GM21825 (cell line): ENCODE results near the gene CELSR1.
A peak's percentile ranks its signal among the peaks of the same experiment; 100 is the strongest.
"Not testable (repeated sequence)": the region's sequence is repeated elsewhere in the genome, so short reads cannot be mapped to it uniquely, and the experiment has no call there.

ENCODE experiments used
- ATAC-seq: cut with Tn5 transposase; IDR thresholded peaks from one replicate; pipeline ENCODE4 v1.9.1; 2021; ENCODE audit warnings: mild to moderate bottlenecking, moderate library complexity; ENCODE audit not compliant: unreplicated experiment

CELSR1 gene

GRCh38 chr22:46335201-46336118 is 202.0 kb downstream of the CELSR1 start, which contains the start of gene TRMU:
Gene TRMU (plus strand): TSS chr22:46335714. CDS start chr22:46335765, 51 bp downstream.
- peak; percentile 78 for ATAC-seq

DNA sequence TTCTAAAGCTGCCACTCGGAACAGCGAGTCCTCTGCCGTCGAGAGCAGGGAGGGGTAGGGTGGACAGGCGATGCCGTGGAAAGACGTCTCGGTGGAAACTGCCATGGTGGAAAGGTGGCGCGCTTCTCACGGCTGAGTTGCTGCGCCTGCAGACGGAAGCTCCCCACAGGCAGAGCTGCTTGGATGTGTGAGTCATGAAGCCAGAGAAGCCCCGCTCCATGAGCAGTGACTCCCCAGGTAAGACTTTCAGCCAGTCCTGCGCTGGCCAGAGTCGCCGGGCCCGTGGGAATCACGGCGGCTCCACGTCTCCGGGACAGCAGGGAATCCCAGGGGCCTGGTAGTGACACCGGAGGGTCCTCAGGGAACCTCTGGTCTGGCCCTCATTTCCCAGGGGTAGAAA is 205.9 kb downstream of the CELSR1 start:
- no peak for ATAC-seq

- ATAC-seq, result no peak
Measured at GRCh38 chr22:46330426-46330825, 207.0 kb downstream of the CELSR1 start.

DNA sequence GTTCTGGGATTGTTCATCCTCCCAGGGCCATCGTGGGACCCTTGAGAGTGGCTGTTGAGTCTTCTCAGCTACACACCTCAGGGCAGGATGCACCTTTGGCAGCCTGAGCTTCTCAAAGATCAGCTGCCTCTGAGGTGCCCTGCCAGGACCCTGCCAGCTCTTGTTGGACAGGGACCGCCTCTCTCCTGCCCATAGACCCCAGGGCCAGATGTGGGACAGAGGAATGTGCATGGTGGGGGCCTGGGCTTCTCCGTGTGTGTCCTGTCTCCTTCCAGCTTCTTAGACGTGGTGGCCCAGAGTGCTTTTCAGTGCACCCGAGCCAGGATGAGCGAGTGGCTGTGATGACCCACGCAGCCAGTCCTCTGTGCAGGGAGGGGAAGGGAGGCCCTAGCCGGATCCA is 207.8 kb downstream of the CELSR1 start:
- no peak for ATAC-seq

- ATAC-seq, result no peak
Measured at GRCh38 chr22:46328797-46329196, 208.6 kb downstream of the CELSR1 start.

- no peak for ATAC-seq
Measured at GRCh38 chr22:46327691-46328465, 209.5 kb downstream of the CELSR1 start.

DNA sequence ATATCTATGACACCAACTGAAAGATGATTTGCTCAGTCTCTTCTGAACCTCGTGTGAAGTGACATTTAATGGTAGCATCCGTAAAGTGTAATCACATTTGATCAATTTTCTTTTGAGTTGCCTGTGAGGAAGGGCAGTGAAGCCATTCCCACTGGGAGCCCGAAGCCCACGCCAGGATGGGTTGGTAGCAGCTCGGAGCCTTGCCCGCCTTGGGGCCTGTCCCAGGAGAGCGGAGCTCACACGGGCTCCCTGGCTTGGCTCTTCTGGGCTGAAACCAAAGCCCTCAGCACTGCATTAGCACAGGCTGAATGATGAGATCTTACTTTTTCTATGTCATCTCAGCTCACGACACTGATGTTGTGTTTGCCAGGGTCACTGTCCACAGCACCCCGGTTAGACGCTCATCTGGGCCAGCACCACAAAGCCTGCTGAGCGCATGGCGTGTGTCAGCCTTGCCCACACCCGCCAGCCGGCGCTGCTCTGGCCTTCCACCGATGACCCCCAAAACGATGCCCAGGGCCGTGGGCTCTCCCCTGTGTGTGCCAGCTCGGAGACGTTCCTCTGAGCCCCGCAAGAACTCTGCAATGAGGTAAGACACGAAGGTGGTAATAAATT is 211.2 kb downstream of the CELSR1 start:
- ATAC-seq, result no peak

DNA sequence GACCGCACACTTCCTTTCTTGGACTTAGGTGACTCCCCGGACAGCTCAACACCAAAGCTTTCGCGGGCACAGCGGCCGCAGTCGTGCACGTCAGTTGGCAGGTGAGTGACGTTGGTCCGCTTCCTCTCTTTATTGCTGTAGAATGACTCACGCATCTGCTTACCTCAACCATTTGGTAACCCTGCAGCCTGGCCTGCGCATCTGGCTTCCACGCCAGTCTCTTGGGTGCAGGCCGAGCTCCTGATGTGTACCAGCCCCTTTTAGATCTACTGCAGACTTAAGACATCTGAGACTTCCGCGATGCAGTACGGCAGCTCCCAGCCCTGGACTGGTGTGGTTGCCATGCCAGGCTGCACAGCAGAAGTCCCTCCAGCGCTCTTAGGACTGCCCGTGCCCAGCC is 214.3 kb downstream of the CELSR1 start:
- ATAC-seq, result no peak

DNA sequence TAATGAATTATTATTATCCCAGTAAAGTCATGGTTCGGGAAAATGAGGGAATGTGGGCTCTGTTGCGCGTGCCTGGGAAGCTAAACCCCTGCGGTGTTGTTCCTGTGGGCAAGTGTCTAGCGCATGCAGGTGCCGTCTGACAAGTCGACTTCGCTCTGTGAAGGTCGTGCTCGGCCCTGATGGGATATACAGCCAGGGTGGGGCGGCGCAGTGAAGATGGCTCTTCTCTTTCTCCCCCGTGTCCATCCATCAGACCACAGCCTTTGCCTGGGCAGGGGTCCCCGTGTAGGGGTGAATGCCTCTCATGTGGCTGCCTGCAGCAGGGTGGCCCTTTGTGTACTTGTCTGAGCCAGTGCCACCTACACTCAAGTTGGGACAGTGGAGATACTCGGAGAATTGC is 214.7 kb downstream of the CELSR1 start:
- ATAC-seq, result no peak

DNA sequence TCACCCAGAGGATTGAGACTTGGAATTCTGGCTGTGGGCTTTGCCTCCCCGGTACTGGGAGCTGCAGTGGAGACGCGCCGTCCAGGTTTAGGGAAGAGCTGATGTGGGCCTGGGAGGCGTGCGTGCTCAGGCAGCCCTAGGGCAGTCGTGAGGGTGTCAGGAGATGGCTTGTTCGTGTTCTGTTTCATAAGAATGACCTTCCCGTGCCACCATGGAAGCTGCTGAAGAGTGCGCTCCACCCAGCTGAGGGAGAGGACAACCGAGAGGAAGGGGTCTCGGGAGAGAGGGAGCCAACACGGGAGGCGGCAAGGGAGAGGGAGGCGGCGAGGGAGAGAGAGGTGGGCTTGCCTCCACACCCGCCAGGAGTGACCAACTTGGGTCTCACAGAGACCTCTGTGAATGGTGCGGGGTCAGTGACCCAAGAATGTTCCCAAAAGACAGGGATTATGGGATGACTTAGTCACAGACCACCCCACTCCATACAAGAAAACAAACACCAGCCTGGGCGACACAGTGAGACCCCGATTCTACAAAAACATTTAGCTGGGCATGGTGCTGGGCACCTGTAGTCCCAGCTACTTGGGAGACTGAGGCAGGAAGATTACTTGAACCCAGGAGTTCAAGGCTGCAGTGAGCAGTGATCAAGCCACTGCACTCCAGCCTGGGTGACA is 216.6 kb downstream of the CELSR1 start:
- ATAC-seq, result no peak

DNA sequence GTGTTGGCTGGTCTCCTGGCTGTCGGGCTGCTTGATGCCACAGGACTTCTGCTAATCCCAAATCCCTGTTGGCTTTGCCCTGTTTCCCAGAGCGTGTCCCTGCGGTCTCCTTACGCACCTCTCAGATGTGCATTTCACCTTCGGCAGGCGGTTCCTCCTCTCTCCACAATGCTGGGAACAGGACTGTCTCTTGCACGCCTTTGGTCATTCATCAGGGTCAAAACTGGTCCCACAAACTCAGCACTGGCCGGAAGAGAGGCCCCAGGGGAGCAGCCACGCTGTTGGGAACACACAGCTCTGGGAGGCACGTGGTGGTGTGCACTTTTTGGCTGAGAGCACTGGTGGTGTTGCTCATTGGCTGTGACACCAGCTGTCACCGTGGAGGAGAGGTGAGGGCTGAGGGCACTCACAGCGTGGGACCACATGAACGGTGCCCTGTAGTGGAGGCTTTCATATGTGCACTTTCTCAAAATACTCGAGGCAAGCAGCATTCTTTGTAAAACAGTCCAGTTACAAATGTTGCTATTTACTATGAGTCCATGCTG is 217.2 kb downstream of the CELSR1 start:
- ATAC-seq, result no peak

GRCh38 chr22:46319319-46319718 is 218.1 kb downstream of the CELSR1 start:
- ATAC-seq, result no peak

DNA sequence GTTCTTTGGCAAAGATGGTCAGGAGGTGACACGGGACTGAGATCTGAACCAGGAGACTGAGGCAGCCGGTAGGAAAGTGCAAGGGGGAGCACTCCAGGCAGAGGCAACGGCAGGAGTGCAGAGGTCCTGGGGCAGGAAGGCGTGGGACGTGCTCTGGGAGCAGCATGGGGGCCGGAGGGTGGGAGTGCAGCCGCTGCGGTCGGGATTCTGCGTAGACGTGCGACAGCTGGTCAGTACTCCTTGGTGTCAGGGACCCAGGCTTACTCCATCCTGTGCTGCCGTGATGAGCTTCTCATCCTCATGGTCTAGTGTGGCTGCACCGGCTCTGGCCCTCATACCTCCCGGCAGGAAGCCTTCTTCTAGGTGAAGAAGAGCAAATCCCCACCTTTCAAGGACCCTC is 218.8 kb downstream of the CELSR1 start:
- no peak for ATAC-seq

DNA sequence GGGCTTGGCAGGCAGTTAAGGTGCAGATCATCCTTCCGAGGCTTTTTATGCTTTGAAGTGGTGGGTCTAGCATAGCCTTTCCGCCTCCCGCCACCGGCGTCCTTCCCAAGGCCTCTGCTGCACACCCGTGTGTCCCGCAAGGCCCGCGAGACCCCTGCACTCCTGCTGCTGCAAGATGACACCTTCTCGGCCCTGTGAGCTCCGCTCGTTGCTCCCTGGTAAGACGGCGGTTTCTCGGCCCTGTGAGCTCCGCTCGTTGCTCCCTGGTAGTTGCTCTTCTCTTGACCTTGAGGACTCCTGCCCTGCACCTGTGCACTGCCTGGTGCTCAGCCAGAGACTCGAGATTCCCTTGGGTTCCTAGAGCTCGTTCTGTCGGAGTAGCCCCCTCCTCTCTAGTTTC is 219.8 kb downstream of the CELSR1 start:
- ATAC-seq, result no peak

GRCh38 chr22:46315976-46316375 is 221.4 kb downstream of the CELSR1 start:
- no peak for ATAC-seq

GRCh38 chr22:46312848-46313247 is 224.6 kb downstream of the CELSR1 start:
- not testable (repeated sequence) for ATAC-seq

GRCh38 chr22:46312056-46312455 is 225.4 kb downstream of the CELSR1 start:
- no peak for ATAC-seq
